ENCODE data around the gene PXK.

DNA sequence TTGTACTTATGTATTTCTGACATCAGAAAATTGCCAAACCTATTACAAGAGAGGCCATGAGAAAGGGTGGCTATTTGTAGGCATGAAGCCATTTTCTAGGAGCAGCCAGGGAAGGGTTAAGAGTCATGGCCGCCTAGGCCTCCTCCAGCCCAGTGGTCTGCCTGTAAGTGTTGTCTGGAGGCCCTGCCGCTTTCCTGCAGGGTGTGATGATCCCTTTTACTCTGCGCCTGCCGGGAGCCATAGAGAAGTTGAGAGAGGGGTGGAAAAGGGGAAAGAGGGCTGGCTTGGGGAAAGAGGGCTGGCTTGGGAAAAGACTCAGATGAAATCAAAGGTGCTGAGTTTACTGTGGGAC, 130.1 kb downstream of the PXK start:
- TF ChIP-seq CTCF (IDR thresholded peaks at IDR 0.05; ENCODE audit: poor library complexity): no peak
- no peak for TF ChIP-seq EZH2phosphoT487 (IDR thresholded peaks at IDR 0.05; ENCODE audit: low read depth, severe bottlenecking, unreplicated experiment)

Data from hepatocyte (in vitro differentiated cells).